Stimulated activated CD4-positive, alpha-beta T cell treated with anti-CD3 and anti-CD28 coated beads, Interleukin-12 subunit alpha, Interleukin-12 subunit beta, amount 100 ng/mL, for 48 hours (primary cell): ENCODE measurements around the gene C3orf80.
"Not testable (repeated sequence)": the region's sequence is repeated elsewhere in the genome, so short reads cannot be mapped to it uniquely, and the experiment has no call there.

Experiments
- DNase-seq, 3 donors: peaks; one replicate each; pipeline ENCODE4 v3.0.0-alpha.2; 2020; ENCODE audit warnings: low read depth in 2 of 3, low spot score in 1 of 3

The C3orf80 gene

DNA sequence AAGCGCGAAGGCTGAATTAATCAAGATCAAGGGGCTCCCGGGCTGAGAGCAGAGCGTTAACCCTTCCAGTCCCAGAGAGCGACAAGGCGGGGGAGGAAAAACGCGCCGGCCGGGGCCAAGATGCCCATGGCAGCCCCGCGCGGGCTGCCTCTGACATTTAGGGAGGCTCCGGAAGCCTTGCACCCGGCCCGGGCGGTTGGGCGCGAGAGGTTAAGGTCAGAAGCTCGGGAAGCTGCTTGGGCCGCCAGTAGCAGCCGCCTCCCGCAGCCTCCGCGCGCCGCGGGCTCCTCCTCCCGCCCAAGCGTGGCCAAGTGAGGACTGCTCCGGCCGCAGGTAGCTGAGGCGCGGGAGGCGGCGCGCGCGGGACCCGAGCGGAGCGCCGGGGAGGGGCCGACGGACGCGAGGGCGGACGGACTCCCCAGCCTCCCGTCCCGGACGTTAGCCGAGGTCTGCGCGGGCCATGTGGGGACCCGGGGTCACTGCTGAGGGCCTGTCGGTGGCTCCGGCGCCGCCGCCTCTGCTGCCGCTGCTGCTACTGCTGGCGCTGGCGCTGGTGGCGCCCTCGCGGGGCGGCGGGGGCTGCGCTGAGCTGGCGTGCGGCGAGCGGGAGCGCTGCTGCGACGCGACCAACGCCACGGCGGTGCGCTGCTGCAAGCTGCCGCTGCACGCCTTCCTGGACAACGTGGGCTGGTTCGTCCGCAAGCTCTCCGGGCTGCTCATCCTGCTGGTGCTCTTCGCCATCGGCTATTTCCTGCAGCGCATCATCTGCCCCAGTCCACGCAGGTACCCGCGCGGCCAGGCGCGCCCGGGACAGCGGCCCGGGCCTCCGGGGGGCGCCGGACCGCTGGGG is at the start of gene C3orf80:
Gene C3orf80, plus strand, starts transcription at position 247 of the 850 bp plus-strand sequence. Its CDS starts 214 bp downstream, at position 461.
- peak in 1 of 3 donors; percentile 37 for DNase-seq

DNA sequence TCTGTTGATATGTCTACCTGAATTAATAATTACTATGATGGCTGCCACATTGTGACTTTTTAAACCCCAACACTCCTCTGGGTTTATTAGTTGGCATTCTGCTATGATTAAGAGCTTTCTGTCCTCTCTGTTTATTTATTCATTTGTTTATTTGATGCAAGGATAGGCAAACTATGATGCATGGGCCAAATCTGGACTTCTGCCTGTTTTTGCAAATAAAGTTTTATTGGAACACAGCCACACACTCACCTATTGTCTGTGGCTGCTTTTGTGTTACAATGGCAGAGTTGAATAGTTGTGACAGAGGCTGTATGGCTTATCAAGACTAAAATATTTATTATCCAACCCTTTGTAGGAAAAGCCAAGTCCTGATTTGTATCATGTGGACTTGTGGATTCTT is 48.3 kb upstream of the C3orf80 start:
- DNase-seq: no peak

DNA sequence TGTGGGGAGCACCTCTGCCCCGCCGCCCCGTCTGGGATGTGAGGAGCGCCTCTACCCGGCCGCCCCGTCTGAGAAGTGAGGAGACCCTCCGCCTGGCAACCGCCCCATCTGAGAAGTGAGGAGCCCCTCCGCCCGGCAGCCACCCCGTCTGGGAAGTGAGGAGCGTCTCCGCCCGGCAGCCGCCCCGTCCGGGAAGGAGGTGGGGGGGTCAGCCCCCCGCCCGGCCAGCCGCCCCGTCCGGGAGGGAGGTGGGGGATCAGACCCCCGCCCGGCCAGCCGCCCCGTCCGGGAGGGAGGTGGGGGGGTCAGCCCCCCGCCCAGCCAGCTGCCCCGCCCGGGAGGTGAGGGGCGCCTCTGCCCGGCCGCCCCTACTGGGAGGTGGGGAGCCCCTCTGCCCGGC is 46.6 kb upstream of the C3orf80 start:
- not testable (repeated sequence) for DNase-seq

DNA sequence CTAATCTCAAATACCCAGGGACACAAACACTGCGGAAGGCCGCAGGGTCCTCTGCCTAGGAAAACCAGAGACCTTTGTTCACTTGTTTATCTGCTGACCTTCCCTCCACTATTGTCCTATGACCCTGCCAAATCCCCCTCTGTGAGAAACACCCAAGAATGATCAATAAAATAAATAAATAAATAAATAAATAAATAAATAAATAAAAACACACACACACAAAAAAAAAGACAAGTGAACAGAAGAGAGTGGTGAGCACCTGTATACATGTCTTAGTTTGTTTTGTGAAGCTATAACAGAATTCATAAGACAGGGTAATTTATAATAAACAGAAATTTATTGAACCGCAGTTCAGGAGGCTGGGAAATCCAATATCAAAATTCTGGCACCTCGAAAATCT is 45.8 kb upstream of the C3orf80 start:
- DNase-seq: not testable (repeated sequence)

DNA sequence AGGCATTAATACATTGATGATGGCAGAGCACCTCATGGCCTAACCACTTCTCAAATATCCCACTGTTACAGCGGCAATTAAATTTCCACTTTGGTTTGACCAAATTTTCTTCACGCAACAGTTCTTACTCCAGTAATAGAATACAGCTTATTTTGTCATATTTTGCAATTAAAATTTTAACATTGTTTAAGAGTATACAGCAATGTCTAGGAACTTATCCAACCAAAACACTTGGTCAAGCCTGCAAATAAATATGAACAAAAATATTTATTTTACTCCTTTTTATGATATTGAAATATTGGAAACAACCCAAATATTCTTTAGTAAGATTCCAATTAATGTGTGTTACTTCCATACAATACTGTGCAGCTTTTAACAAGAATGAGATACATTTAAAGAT is 45.3 kb upstream of the C3orf80 start:
- no peak for DNase-seq

DNA sequence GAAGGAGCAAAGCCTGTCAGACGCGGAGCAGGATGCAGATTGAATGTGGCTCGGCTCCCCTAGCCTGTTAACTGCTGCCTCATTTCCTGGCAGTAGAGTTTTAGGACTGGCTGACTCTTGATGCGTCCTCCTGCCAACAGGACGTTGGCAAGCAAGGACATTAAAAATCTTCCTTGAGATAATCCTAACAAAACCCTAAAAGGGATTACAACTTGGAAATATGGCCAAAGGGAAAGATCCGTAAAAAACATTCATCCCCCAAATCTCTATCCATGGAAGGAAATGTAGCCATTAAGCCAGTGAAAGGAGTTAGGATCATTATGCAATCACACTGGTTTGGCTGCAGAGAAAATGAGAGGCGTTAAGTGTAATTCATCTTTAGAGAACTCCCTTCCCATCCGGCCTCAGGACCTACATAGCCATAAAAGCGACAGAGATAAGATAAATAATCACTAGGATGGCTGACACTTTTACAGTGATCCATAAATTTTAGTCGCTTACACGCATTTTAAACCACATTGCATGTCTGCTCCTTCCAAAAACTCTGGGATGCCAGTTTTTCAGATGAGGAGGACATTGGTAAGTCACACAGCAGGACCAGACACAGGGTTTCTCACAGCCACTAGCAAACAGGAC is 44.5 kb upstream of the C3orf80 start:
- DNase-seq: no peak

DNA sequence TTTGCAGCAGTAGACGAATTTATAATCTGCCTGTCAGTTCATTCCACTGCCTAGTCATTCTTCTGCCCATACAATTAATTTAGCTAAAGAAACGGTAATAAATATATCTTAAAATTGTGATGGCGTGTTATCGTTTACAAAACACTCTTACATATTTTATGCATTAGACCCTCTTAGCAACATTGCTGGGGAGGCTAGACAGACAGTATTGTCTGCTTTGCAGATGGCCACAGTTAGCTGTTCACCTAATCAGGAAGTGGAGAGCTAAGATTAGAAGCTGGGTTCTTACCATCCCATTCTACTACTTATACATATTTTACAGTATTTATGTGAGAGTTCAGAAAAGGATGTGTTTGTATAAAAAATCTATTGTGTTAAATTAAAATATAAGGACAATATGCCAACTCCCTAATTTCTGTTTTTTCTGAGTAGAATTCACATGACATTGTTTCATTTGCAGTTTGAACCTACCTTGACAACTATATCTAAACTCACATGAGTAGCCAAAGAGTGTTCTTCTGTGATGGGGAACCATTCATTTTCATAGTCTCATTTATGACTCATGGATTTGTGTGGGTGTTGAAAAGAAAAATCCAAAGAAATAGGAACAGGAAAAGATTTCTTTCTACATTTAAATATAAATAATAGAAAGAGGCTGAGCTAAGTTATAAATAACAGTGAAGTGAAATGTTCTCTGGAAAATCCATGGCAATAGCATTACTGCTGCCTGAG is 41.7 kb upstream of the C3orf80 start:
- DNase-seq: no peak

DNA sequence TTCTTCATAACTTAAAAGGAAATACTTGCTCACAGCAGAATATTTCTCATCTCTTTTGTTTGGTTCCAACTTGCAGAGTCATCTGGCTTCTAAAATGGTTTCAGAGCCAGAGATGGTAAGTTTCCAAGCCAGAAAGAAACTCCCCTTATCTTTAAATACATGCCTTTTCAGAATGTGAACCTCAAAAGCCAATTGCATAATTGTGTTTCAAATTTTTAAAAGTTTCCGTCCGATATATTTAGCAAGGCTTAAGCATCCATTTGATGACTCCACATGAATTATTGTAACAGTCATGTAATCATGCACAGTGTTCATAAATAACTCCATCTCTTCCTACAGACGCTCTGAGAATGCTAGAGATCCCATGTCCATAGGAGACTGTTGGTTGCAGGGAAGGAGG is 40.6 kb upstream of the C3orf80 start:
- DNase-seq: no peak

DNA sequence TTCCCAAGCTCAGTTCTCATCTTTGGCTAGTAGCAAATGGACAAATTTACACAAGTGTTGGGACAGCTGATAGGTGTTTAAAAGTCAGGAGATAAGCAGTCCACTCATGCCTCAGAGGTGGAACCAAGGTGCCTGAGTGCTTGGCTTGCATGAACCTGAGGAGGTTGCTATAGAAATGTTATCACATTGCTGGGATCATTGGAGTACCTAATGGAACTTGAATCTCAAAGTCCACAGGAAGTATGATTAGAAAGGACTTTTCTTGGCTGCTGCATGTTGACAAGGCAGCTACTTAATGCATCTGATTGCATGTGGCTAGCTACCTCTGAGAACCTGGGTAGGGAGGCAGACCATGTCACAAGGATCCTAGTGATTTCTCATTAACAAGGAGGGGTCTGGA is 39.5 kb upstream of the C3orf80 start:
- no peak for DNase-seq

DNA sequence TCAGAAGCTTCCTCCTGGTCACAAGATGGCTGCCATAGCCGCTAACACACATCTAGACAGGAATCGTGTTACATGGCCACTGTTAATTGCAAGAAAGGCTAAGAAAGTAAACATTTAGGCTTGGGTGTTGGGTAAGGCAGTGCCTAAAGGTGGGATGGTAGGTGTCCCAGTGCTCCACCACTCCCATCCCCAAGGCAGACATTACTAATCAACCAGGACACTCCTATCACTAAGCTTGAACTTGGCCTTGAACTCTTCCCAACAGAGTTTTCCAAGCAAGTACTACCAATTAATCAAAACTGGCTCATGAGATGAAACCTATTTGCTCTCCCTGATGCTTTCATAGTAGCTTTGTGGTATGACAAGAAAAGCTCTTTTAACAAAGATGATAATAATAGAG is 37.9 kb upstream of the C3orf80 start:
- no peak for DNase-seq

DNA sequence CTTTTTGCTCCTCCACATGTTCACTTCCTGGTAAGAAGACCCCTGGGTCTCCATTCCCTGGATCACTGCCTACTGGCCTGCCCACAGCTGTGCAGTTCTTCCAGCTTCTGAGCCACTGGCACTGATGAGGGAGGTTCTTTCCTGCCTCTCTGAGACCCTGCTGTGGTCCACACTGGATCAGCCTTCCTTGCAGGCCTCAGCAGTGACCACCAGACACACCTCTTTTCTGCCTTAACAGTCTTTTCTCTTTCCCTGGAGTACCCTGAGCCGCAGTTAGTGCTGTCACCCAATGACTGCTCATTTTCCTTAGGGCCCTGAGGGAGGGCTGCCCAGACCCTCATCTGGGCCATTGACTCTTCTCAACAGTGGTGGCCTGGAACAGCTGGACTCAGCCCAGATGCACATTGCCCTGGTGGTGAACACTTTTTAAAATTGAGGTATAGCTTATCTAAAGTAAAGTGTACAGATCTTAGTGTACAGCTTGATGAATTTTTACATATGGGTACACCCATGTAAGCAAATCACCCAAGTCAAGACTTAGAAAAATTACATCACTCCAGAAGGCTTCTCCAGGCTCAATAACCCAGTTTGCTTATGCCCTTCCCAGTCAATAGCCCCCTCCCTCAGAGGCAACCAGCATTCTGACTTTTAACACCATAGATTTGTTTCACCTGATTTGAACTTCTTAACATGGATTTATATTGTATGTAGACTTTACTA is 32.8 kb upstream of the C3orf80 start:
- no peak for DNase-seq

DNA sequence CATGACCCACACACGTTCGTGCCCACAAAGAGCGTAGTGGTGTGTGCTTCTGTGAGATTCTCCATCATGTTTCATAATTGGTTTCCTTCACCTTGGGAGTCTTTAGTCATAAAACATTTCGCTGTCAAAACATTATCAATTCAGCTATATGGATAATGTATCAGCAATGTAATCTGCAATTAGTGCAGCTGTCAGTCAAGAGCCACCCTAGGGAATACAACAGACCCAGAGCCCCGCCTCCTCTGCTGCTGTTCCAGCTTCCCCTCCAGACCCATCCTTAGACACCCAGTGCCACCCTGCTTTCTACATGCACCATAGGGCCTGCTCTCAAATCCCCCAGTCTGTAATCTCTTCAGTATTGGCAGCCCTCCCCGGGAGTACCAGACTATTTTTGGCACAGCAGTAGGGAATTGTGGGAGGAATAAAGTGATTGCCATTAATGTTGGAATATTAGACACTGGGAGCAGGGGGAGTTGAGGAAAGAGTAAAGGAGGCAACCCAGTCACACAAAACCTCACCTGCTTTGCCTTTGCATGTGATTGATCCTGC is 31.5 kb upstream of the C3orf80 start:
- DNase-seq: no peak

DNA sequence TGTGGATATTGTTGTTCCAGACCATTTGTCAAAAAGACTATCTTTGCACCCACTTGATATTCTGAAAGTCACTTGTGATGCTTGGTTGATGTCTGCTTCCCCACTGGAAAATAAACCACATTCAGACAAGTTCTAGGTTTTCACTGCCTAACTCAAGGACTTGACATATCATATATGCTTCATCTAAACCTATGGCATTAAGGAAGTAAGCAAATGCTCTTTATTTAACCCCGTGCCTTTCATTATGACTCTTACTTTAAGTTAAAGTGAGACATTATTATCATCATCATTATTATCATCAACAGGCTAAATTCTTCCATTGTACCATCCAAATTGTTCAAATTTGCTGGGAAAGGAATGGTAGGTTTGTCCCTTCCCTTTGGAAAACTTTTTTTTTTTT is 30.8 kb upstream of the C3orf80 start:
- DNase-seq: no peak

DNA sequence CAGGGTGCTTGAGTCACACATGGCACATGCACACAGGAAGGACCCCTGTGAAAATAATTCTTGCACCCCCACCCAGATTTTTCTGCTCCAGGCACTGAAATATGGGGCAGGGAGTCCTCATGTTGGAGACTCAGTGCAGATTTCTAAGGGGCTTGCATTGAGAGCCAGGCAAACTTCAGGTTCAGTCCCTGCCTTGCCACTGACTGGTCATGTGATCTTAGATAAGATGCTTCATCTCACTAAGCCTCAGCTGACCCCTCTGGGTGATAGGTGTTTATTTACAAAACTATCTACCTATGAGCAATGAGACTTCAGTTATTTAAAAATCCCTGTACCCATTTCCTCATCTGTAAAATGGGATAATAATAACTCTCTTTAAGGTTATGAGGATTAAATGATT is 30.1 kb upstream of the C3orf80 start:
- no peak for DNase-seq

DNA sequence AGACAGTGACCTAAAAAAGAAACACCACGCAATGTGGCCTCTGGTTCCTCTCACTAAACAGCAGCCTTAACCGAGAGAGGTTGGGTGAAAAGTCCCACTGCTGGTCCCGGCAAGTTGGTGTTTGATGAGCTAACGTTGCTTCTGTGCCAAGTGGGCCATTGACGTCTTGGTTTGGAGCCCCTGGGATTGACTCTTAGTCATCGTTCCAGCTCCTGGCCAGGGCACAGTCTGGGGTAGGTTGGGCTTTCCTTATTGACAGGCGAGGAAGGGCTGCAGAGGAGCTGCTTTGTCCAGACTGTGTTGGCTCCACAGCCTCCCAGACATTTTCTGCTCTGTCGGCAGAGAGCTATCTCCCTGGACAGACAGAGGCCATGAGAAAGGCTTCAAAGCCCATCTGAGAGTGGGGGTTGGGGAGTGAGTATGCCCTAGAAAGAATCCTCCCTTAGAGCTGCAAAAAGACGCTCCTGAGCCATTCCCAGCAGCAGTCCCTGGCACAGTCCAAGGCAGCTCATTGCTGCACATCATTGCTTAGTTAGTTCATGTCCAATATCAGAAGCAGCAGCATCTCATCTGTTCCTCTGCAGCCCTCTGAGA is 28.6 kb upstream of the C3orf80 start:
- DNase-seq: no peak

DNA sequence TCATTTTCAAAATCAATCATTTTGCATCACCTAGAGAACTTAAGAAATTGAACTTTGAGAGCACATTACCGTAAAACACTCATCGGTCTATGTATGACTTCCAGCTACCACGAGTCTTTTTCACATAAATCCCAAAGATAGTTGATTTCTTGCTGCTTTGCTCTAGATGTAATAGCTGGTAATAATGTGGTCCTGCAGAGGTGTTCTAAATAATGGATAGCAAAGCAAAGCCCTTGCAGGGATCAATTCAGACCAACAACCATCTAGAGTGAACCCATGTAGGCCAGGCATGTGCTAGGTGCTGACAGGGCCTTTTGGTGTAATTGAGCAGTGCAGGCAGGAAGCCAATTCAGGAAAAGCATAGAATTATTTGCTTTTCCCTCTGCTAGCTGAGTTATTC is 26.1 kb upstream of the C3orf80 start:
- DNase-seq: no peak

DNA sequence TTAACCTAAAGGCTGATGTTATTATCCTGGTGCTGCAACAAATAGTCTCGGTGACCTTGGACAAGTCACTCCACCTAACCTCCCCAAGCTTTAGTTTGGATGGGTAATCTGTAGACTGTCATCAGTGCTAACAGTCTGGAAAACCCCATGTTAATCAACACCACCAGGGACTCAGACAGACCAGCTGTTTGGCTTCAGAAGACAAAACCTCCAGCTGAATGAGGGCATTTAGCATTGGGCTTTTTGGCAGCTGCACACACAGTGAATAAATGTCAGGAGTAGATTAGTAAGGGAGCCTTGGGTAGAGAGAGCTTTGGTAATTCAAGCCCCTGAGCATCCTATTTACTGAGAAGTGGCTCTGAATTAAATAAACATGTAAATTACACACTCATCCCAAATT is 24.9 kb upstream of the C3orf80 start:
- DNase-seq: no peak

DNA sequence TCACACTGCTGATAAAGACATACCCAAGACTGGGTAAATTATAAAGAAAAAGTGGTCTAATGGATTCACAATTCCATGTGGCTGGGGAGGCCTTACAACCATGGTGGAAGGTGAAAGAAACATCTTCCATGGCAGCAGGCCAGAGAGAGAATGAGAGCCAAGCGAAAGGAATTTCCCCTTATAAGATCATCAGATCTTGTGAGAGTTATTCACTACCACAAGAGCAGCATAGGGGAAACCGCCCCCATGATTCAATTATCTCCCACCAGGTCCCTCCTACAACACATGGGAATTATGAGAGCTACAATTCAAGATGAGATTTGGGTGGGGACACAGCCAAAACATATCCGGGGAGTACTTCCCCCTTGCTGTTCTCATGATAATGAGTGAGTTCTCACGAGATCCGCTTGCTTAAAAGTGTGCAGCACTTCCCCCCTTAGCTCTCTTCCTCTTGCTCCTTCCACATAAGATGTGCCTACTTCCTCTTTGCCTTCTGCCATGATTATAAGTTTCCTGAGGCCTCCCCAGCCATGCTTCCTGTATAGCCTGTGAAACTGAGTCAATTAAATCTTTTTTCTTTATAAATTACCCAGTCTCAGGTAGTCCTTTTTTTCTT is 20.7 kb upstream of the C3orf80 start:
- not testable (repeated sequence) for DNase-seq

DNA sequence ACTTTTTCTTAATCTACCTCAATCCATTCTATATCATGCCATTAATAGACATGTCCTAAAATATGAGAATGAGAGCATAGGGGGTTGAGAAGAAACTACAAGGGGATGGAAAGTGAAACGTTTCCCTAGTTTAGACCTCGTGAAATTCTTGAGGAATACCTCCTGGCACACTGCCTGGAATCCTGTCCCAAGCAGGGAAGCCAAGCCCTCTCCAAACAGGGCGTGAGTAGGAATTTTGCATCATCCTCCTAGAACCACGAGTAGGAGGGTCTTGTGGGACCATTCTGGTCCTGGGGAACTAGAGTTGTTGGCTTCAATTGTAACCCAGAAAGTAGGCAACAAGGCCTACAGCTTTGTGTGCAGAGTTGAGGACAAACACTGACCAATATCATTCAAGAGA is 19.6 kb upstream of the C3orf80 start:
- no peak for DNase-seq

DNA sequence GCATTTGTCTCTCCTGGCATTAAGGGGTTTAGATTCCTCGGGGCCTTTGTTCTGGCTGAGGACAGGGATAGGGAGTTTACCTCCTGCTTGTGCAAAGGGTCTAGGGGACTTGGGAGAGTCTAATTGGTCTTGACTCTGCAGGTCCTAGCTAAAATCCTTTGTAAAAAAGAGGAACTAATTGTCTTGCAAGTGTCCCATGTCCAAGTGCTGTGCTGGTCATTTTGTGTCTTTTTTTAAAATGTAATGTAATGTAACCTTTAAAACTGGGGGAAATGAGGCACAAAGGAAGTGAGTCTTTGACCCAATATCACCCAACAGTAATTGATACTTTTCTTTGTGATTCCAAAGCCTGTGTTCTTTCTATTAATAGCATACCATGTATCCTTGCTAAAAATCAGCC is 14.9 kb upstream of the C3orf80 start:
- DNase-seq: no peak
